Stimulated activated CD8-positive, alpha-beta memory T cell treated with anti-CD3 and anti-CD28 coated beads, Interleukin-12 subunit alpha, Interleukin-12 subunit beta, amount 100 ng/mL, for 1 hour (primary cell): ENCODE data around the gene TNPO3.
"Not testable (repeated sequence)": the region's sequence is repeated elsewhere in the genome, so short reads cannot be mapped to it uniquely, and the experiment has no call there.

Experiments used
- DNase-seq: peaks from one replicate; pipeline ENCODE4 v3.0.0-alpha.2; 2020; ENCODE audit warnings: low read depth

The TNPO3 gene

GRCh38 chr7:129014501-129015101 lies 40.3 kb downstream of the TNPO3 start:
- no peak for DNase-seq

GRCh38 chr7:129013048-129013724 lies 41.7 kb downstream of the TNPO3 start:
- no peak for DNase-seq

- DNase-seq: no peak
These were observed 42.3 kb downstream of the TNPO3 start for GRCh38 chr7:129012641-129013040.

- DNase-seq: no peak
These were observed 44.8 kb downstream of the TNPO3 start for GRCh38 chr7:129010075-129010474.

- DNase-seq: no peak
These were observed 45.5 kb downstream of the TNPO3 start for GRCh38 chr7:129009437-129009836.

GRCh38 chr7:129008645-129009414 lies 46.1 kb downstream of the TNPO3 start:
- no peak for DNase-seq

- no peak for DNase-seq
These were observed 47.3 kb downstream of the TNPO3 start for GRCh38 chr7:129007572-129007971.

GRCh38 chr7:129006636-129007414 lies 48.1 kb downstream of the TNPO3 start:
- no peak for DNase-seq

GRCh38 chr7:129005186-129005585 lies 49.7 kb downstream of the TNPO3 start:
- no peak for DNase-seq

GRCh38 chr7:128997181-128997580 lies 57.7 kb downstream of the TNPO3 start:
- DNase-seq: no peak

- DNase-seq: not testable (repeated sequence)
These were observed 60.4 kb downstream of the TNPO3 start for GRCh38 chr7:128994560-128994959.

GRCh38 chr7:128993419-128993818 lies 61.5 kb downstream of the TNPO3 start:
- no peak for DNase-seq

GRCh38 chr7:128989961-128990360 lies 65.0 kb downstream of the TNPO3 start:
- DNase-seq: no peak

- no peak for DNase-seq
These were observed 66.5 kb downstream of the TNPO3 start for GRCh38 chr7:128988372-128988771.

- no peak for DNase-seq
These were observed 68.3 kb downstream of the TNPO3 start for GRCh38 chr7:128986609-128987008.

GRCh38 chr7:128985660-128986059 lies 69.3 kb downstream of the TNPO3 start:
- DNase-seq: no peak

GRCh38 chr7:128982105-128982504 lies 72.8 kb downstream of the TNPO3 start:
- DNase-seq: no peak

GRCh38 chr7:128974241-128974934 lies 80.5 kb downstream of the TNPO3 start:
- DNase-seq: no peak

GRCh38 chr7:128968624-128969023 lies 86.3 kb downstream of the TNPO3 start:
- DNase-seq: no peak

- DNase-seq: no peak
These were observed 91.6 kb downstream of the TNPO3 start for GRCh38 chr7:128963327-128963757.

GRCh38 chr7:128962899-128963298 lies 92.0 kb downstream of the TNPO3 start:
- no peak for DNase-seq
